ENCODE data around the gene ANKRD13C.
"Not testable (repeated sequence)": the region's sequence is repeated elsewhere in the genome, so short reads cannot be mapped to it uniquely, and the experiment has no call there.

Gene ANKRD13C

GRCh38 chr1:70372426-70372825 lies 17.9 kb upstream of the ANKRD13C start:
- H3K27me3 Mint-ChIP-seq, result peaks cover 2% of the 10 kb centered on the region
- H3K4me1 Mint-ChIP-seq (ENCODE audit: low read depth), result peaks cover 11% of the 10 kb centered on the region
- intact Hi-C loops (cut with micrococcal nuclease), result no loop called here
- H3K36me3 Mint-ChIP-seq (ENCODE audit: low read depth), result no peaks in the 10 kb centered on the region
- H3K27ac Mint-ChIP-seq, result no peak overlapping the region
- H3K9me3 Mint-ChIP-seq, result no peaks in the 10 kb centered on the region
- H3K4me3 Mint-ChIP-seq, result no peak overlapping the region

- H3K4me3 Mint-ChIP-seq; intact Hi-C loops (cut with micrococcal nuclease); H3K9me3 Mint-ChIP-seq; H3K27me3 Mint-ChIP-seq; H3K27ac Mint-ChIP-seq; H3K36me3 Mint-ChIP-seq (ENCODE audit: low read depth); H3K4me1 Mint-ChIP-seq (ENCODE audit: low read depth): not testable (repeated sequence)
Observed at GRCh38 chr1:70371586-70371985, 17.1 kb upstream of the ANKRD13C start.

GRCh38 chr1:70367397-70367796 lies 12.9 kb upstream of the ANKRD13C start:
- H3K27me3 Mint-ChIP-seq; H3K4me3 Mint-ChIP-seq; H3K9me3 Mint-ChIP-seq; H3K4me1 Mint-ChIP-seq (ENCODE audit: low read depth); H3K27ac Mint-ChIP-seq; H3K36me3 Mint-ChIP-seq (ENCODE audit: low read depth); intact Hi-C loops (cut with micrococcal nuclease): not testable (repeated sequence)

- H3K27ac Mint-ChIP-seq; H3K36me3 Mint-ChIP-seq (ENCODE audit: low read depth); H3K4me1 Mint-ChIP-seq (ENCODE audit: low read depth); H3K4me3 Mint-ChIP-seq; H3K9me3 Mint-ChIP-seq; H3K27me3 Mint-ChIP-seq; intact Hi-C loops (cut with micrococcal nuclease): not testable (repeated sequence)
Observed at GRCh38 chr1:70366997-70367396, 12.5 kb upstream of the ANKRD13C start.

- intact Hi-C loops (cut with micrococcal nuclease); H3K4me1 Mint-ChIP-seq (ENCODE audit: low read depth): not testable (repeated sequence)
Observed at GRCh38 chr1:70366425-70366952, 12.0 kb upstream of the ANKRD13C start.

GRCh38 chr1:70364439-70364838 lies 9.9 kb upstream of the ANKRD13C start:
- Mint-ChIP-seq H3K4me3 (no peak overlapping the region), H3K9me3 (no peaks in the 10 kb centered on the region), H3K27ac (no peak overlapping the region), H3K27me3 (no peaks in the 10 kb centered on the region), H3K36me3 (ENCODE audit: low read depth) (no peaks in the 10 kb centered on the region), H3K4me1 (ENCODE audit: low read depth) (no peaks in the 10 kb centered on the region)
- intact Hi-C loops (cut with micrococcal nuclease), result no loop called here

More at GRCh38 chr1:70366425-70366952, 12.0 kb upstream of the ANKRD13C start:
- H3K36me3 Mint-ChIP-seq (ENCODE audit: low read depth); H3K4me3 Mint-ChIP-seq; H3K27ac Mint-ChIP-seq; H3K9me3 Mint-ChIP-seq; H3K27me3 Mint-ChIP-seq: not testable (repeated sequence)

GRCh38 chr1:70361727-70362398 lies 7.3 kb upstream of the ANKRD13C start:
- H3K4me1 Mint-ChIP-seq (ENCODE audit: low read depth), result no peaks in the 10 kb centered on the region
- no peaks in the 10 kb centered on the region for H3K27me3 Mint-ChIP-seq
- H3K27ac Mint-ChIP-seq, result no peak overlapping the region
- intact Hi-C loops (cut with micrococcal nuclease), result no loop called here
- H3K4me3 Mint-ChIP-seq, result no peak overlapping the region
- H3K36me3 Mint-ChIP-seq (ENCODE audit: low read depth), result no peaks in the 10 kb centered on the region
- H3K9me3 Mint-ChIP-seq, result no peaks in the 10 kb centered on the region

- H3K27ac Mint-ChIP-seq, result no peak overlapping the region
- H3K27me3 Mint-ChIP-seq, result no peaks in the 10 kb centered on the region
- H3K9me3 Mint-ChIP-seq, result no peaks in the 10 kb centered on the region
- H3K4me3 Mint-ChIP-seq, result no peak overlapping the region
- no peaks in the 10 kb centered on the region for H3K36me3 Mint-ChIP-seq (ENCODE audit: low read depth)
- intact Hi-C loops (cut with micrococcal nuclease), result no loop called here
- H3K4me1 Mint-ChIP-seq (ENCODE audit: low read depth), result peaks cover 7% of the 10 kb centered on the region
Observed at GRCh38 chr1:70360321-70360720, 5.8 kb upstream of the ANKRD13C start.

- H3K36me3 Mint-ChIP-seq (ENCODE audit: low read depth), result peaks cover 10% of the 10 kb centered on the region
- H3K27me3 Mint-ChIP-seq, result no peaks in the 10 kb centered on the region
- H3K4me3 Mint-ChIP-seq, result no peak overlapping the region
- H3K27ac Mint-ChIP-seq, result no peak overlapping the region
- peaks cover 7% of the 10 kb centered on the region for H3K9me3 Mint-ChIP-seq
- peaks cover 13% of the 10 kb centered on the region for H3K4me1 Mint-ChIP-seq (ENCODE audit: low read depth)
- intact Hi-C loops (cut with micrococcal nuclease), result no loop called here
Observed at GRCh38 chr1:70358921-70359564, 4.5 kb upstream of the ANKRD13C start.

- Mint-ChIP-seq H3K4me1 (ENCODE audit: low read depth) (peaks cover 22% of the 10 kb centered on the region), H3K9me3 (peaks cover 7% of the 10 kb centered on the region), H3K27ac (peak overlapping the region; percentile 36), H3K36me3 (ENCODE audit: low read depth) (peaks cover 17% of the 10 kb centered on the region), H3K4me3 (no peak overlapping the region), H3K27me3 (no peaks in the 10 kb centered on the region)
- intact Hi-C loops (cut with micrococcal nuclease), result loop anchor here (2.0 kb wide), 2 partner anchors 55 to 151 kb away; partner anchors contain the start of genes CTH and LRRC40
Observed at GRCh38 chr1:70355920-70356319, 1.4 kb upstream of the ANKRD13C start.

GRCh38 chr1:70355111-70355407 lies 537 bp upstream of the ANKRD13C start:
- peaks cover 22% of the 10 kb centered on the region for H3K4me1 Mint-ChIP-seq (ENCODE audit: low read depth)
- H3K9me3 Mint-ChIP-seq, result peaks cover 7% of the 10 kb centered on the region
- no peaks in the 10 kb centered on the region for H3K27me3 Mint-ChIP-seq
- H3K4me3 Mint-ChIP-seq, result peak overlapping the region; percentile 96
- H3K27ac Mint-ChIP-seq, result peak overlapping the region; percentile 97
- peaks cover 17% of the 10 kb centered on the region for H3K36me3 Mint-ChIP-seq (ENCODE audit: low read depth)
- intact Hi-C loops (cut with micrococcal nuclease), result loop anchor here (2.0 kb wide), 2 partner anchors 56 to 150 kb away; partner anchors contain the start of genes CTH and LRRC40

GRCh38 chr1:70353601-70354331 lies 756 bp downstream of the ANKRD13C start:
- Mint-ChIP-seq H3K27me3 (no peaks in the 10 kb centered on the region), H3K27ac (peak overlapping the region; percentile 97), H3K4me1 (ENCODE audit: low read depth) (peaks cover 29% of the 10 kb centered on the region), H3K4me3 (peak overlapping the region; percentile 96), H3K9me3 (peaks cover 7% of the 10 kb centered on the region), H3K36me3 (ENCODE audit: low read depth) (peaks cover 23% of the 10 kb centered on the region)
- intact Hi-C loops (cut with micrococcal nuclease), result loop anchor here (2.0 to 5.0 kb wide), 3 partner anchors 57 to 149 kb away; partner anchors contain the start of genes CTH, LRRC40 and SRSF11

- intact Hi-C loops (cut with micrococcal nuclease), result loop anchor here (5.0 kb wide), 1 partner anchor 131 kb away; the partner anchor contains the start of gene SRSF11
- Mint-ChIP-seq H3K27me3 (no peaks in the 10 kb centered on the region), H3K4me3 (peak overlapping the region; percentile 96), H3K36me3 (ENCODE audit: low read depth) (peaks cover 23% of the 10 kb centered on the region), H3K4me1 (ENCODE audit: low read depth) (peaks cover 33% of the 10 kb centered on the region), H3K9me3 (peaks cover 7% of the 10 kb centered on the region), H3K27ac (peak overlapping the region; percentile 97)
Observed at GRCh38 chr1:70353044-70353443, 1.5 kb downstream of the ANKRD13C start.

- intact Hi-C loops (cut with micrococcal nuclease), result loop anchor here (5.0 kb wide), 1 partner anchor 127 kb away; the partner anchor contains the start of gene SRSF11
- Mint-ChIP-seq H3K36me3 (ENCODE audit: low read depth) (peaks cover 32% of the 10 kb centered on the region), H3K4me1 (ENCODE audit: low read depth) (peaks cover 27% of the 10 kb centered on the region)
Observed at GRCh38 chr1:70349799-70350198, 4.7 kb downstream of the ANKRD13C start.

More at GRCh38 chr1:70349799-70350198, 4.7 kb downstream of the ANKRD13C start:
- H3K27me3 Mint-ChIP-seq, H3K4me3 Mint-ChIP-seq, H3K9me3 Mint-ChIP-seq, H3K27ac Mint-ChIP-seq: not testable (repeated sequence)

Data from dendritic cell treated with granulocyte-macrophage colony-stimulating factor and Interleukin-4, amounts not matched to agents 40 ng/mL and 50 ng/mL, for 4 days (primary cell).